A549 (cell line): Measurements from ENCODE around the gene RSPH6A. TPM values are rescaled to one million over a fixed set of nuclear protein-coding genes. Genes with fewer than 3 reads are reported as not detected.

Experiments
- ATAC-seq, 2 experiments: fragments of 200-7000 bp in 1 of 2; fragments of >200 bp in 1 of 2; cut with Nextera tagmentation in 1 of 2; cut with Tn5 transposase in 1 of 2; 3 replicates each; pipeline versions ENCODE4 v1.8.0 to v1.9.1; 2018 to 2020; ENCODE audit warnings: mild to moderate bottlenecking in 1 of 2, moderate library complexity in 1 of 2
- CTCF ChIA-PET: fragments of 300-600 bp; sonication (Branson Sonifier 250); formaldehyde crosslinking; extraction: SDS; loops from one replicate; lab custom pipeline; 2021; ENCODE audit warnings: antibody characterized with exemption, inconsistent platforms; lab: Yijun Ruan, JAX
- POLR2A ChIA-PET: fragments of 350-600 bp; formaldehyde crosslinking; extraction: SDS; loops from one replicate; lab custom pipeline; 2021; ENCODE audit warnings: antibody characterized with exemption, inconsistent platforms; lab: Yijun Ruan, JAX
- DNase-seq, 2 experiments: peaks; one replicate each; pipeline versions ENCODE4 v3.0.0 to v3.0.0-alpha.2; 2011 to 2016; ENCODE audit warnings: low read depth in 1 of 2, low spot score in 1 of 2
- FAIRE-seq: peaks from 2 replicates; lab custom pipeline; 2011; peaks lifted over from hg19 to GRCh38; lab: Jason Lieb, UNC
- H3K27ac ChIP-seq, 2 experiments: fragments of >200 bp; sonication (Bioruptor Twin); formaldehyde crosslinking; 3 replicates each; pipeline ENCODE4 v1.5.1; 2016 to 2017
- H3K4me1 ChIP-seq: fragments of >200 bp; sonication (Bioruptor Twin); formaldehyde crosslinking; 3 replicates; pipeline ENCODE4 v1.6.1; 2016
- H3K4me2 ChIP-seq: fragments of >200 bp; sonication (Bioruptor Twin); formaldehyde crosslinking; 3 replicates; pipeline ENCODE4 v1.6.1; 2016
- H3K4me3 ChIP-seq: fragments of >200 bp; sonication (Bioruptor Twin); formaldehyde crosslinking; 3 replicates; pipeline ENCODE4 v1.5.1; 2016
- H3K9me3 ChIP-seq: fragments of >200 bp; sonication (Bioruptor Twin); formaldehyde crosslinking; 3 replicates; pipeline ENCODE4 v1.6.1; 2016
- ATOH8 ChIP-seq: fragments of 250-450 bp; sonication (Bioruptor Pico); IDR thresholded peaks from 2 replicates; pipeline ENCODE4 v1.5.0; 2020; ENCODE audit warnings: low read depth, mild to moderate bottlenecking, moderate library complexity
- BHLHE40 ChIP-seq: IDR thresholded peaks from 2 replicates; pipeline ENCODE4 v1.6.1; 2012; ENCODE audit warnings: low read depth, low read length, inconsistent platforms
- CBX2 ChIP-seq: fragments of 200-600 bp; sonication (generic); IDR thresholded peaks from 2 replicates; pipeline ENCODE4 v1.6.1; 2016; ENCODE audit warnings: low read depth, mild to moderate bottlenecking, borderline replicate concordance
- CBX8 ChIP-seq: fragments of 200-600 bp; sonication (generic); IDR thresholded peaks from 2 replicates; pipeline ENCODE4 v1.6.1; 2016
- CEBPB ChIP-seq, 2 experiments: fragments of >200 bp in 1 of 2; sonication (Bioruptor Twin) in 1 of 2; formaldehyde crosslinking in 1 of 2; IDR thresholded peaks; 2 replicates each; pipeline ENCODE4 v1.6.1; 2012 to 2016
- CHD4 ChIP-seq: fragments of 200-600 bp; sonication (generic); IDR thresholded peaks from 2 replicates; pipeline ENCODE4 v1.6.1; 2016; ENCODE audit warnings: antibody characterized with exemption, mild to moderate bottlenecking, borderline replicate concordance
- EHMT2 ChIP-seq: fragments of 200-600 bp; sonication (generic); IDR thresholded peaks from 2 replicates; pipeline ENCODE4 v1.6.1; 2016; ENCODE audit warnings: antibody characterized with exemption, low read depth, mild to moderate bottlenecking, moderate library complexity
- EP300 ChIP-seq, 2 experiments: fragments of >200 bp; sonication (Bioruptor Twin); formaldehyde crosslinking; IDR thresholded peaks; 2 replicates in 1 of 2; 3 replicates in 1 of 2; pipeline ENCODE4 v1.6.1; 2016 to 2017
- ESRRA ChIP-seq: fragments of 150-350 bp; IDR thresholded peaks from 2 replicates; pipeline ENCODE4 v1.6.1; 2014; ENCODE audit warnings: mild to moderate bottlenecking, low read length, borderline replicate concordance
- FOSB ChIP-seq: fragments of 250-450 bp; sonication (Bioruptor Pico); IDR thresholded peaks from 2 replicates; pipeline ENCODE4 v1.5.0; 2020; ENCODE audit warnings: mild to moderate bottlenecking, moderate library complexity
- FOSL2 ChIP-seq, 2 experiments: fragments of 450-650 bp in 1 of 2; fragments of >200 bp in 1 of 2; sonication (Bioruptor Twin) in 1 of 2; formaldehyde crosslinking; IDR thresholded peaks; 2 replicates each; pipeline versions ENCODE4 v1.5.0 to v1.6.1; 2016 to 2020; ENCODE audit warnings: mild to moderate bottlenecking in 1 of 2, moderate library complexity in 1 of 2
- FOXS1 ChIP-seq: fragments of 250-450 bp; sonication (Bioruptor Pico); IDR thresholded peaks from 2 replicates; pipeline ENCODE4 v1.5.0; 2020; ENCODE audit warnings: mild to moderate bottlenecking, moderate library complexity
- GATA3 ChIP-seq: IDR thresholded peaks from 2 replicates; pipeline ENCODE4 v1.6.1; 2012; ENCODE audit warnings: borderline replicate concordance
- KDM1A ChIP-seq: fragments of 200-600 bp; sonication (generic); IDR thresholded peaks from 2 replicates; pipeline ENCODE4 v1.6.1; 2016; ENCODE audit warnings: low read depth, mild to moderate bottlenecking
- KDM5A ChIP-seq: fragments of 200-600 bp; sonication (generic); IDR thresholded peaks from 2 replicates; pipeline ENCODE4 v1.6.1; 2016; ENCODE audit warnings: antibody characterized with exemption, mild to moderate bottlenecking
- MAFK ChIP-seq: fragments of 450-650 bp; IDR thresholded peaks from 2 replicates; pipeline ENCODE4 v1.6.1; 2014; ENCODE audit not compliant: partially characterized antibody
- MAZ ChIP-seq: fragments of 150-350 bp; IDR thresholded peaks from 2 replicates; pipeline ENCODE4 v1.6.1; 2014; ENCODE audit warnings: antibody characterized with exemption, low read depth, low read length, borderline replicate concordance
- PHF8 ChIP-seq: fragments of 200-600 bp; sonication (generic); IDR thresholded peaks from 2 replicates; pipeline ENCODE4 v1.6.1; 2016; ENCODE audit warnings: low read depth, mild to moderate bottlenecking, antibody characterized with exemption, moderate library complexity, borderline replicate concordance
- POLR2A ChIP-seq: IDR thresholded peaks from 2 replicates; pipeline ENCODE4 v1.6.1; 2012; ENCODE audit warnings: mild to moderate bottlenecking, low read length
- RAD21 ChIP-seq, 2 experiments: fragments of >200 bp in 1 of 2; sonication (Bioruptor Twin) in 1 of 2; formaldehyde crosslinking in 1 of 2; IDR thresholded peaks in 1 of 2; conservative IDR thresholded peaks in 1 of 2; 2 replicates in 1 of 2; 3 replicates in 1 of 2; pipeline ENCODE4 v1.6.1; 2012 to 2018; ENCODE audit warnings: inconsistent platforms in 1 of 2
- RARB ChIP-seq: fragments of 250-450 bp; sonication (Bioruptor Pico); IDR thresholded peaks from 2 replicates; pipeline ENCODE4 v1.8.0; 2021; ENCODE audit warnings: mild to moderate bottlenecking, moderate library complexity
- RFX5 ChIP-seq: fragments of 450-650 bp; IDR thresholded peaks from 2 replicates; pipeline ENCODE4 v1.7.1; 2014; ENCODE audit warnings: antibody characterized with exemption, mild to moderate bottlenecking, moderate library complexity
- RNF2 ChIP-seq: fragments of 200-600 bp; sonication (generic); IDR thresholded peaks from 2 replicates; pipeline ENCODE4 v1.6.1; 2016; ENCODE audit warnings: low read depth, mild to moderate bottlenecking, antibody characterized with exemption, moderate library complexity, borderline replicate concordance
- SREBF2 ChIP-seq: fragments of 450-650 bp; IDR thresholded peaks from 2 replicates; pipeline ENCODE4 v1.6.1; 2014; ENCODE audit warnings: mild to moderate bottlenecking, moderate library complexity
- TP53 ChIP-seq: fragments of 250-450 bp; sonication (Bioruptor Pico); IDR thresholded peaks from 2 replicates; pipeline ENCODE4 v1.5.0; 2021; ENCODE audit warnings: mild to moderate bottlenecking, moderate library complexity
- ZFP36 ChIP-seq: fragments of 450-650 bp; IDR thresholded peaks from 2 replicates; pipeline ENCODE4 v1.6.1; 2014; ENCODE audit warnings: borderline replicate concordance; ENCODE audit not compliant: partially characterized antibody
- ZNF302 ChIP-seq: fragments of 250-450 bp; sonication (Bioruptor Pico); IDR thresholded peaks from 2 replicates; pipeline ENCODE4 v1.9.0; 2021; ENCODE audit warnings: inconsistent platforms, mild to moderate bottlenecking, moderate library complexity
- ZSCAN20 ChIP-seq: fragments of 250-450 bp; sonication (Bioruptor Pico); IDR thresholded peaks from 2 replicates; pipeline ENCODE4 v1.8.0; 2022; ENCODE audit warnings: mild to moderate bottlenecking, moderate library complexity
- WGBS: methylation state at CpG from one replicate; pipeline ENCODE4 v1.1.6; 2017; ENCODE audit errors: missing lambda C conversion rate; 5-methylcytosine and 5-hydroxymethylcytosine counted together
- polyA plus RNA-seq, 4 experiments: library from polyadenylated mRNA; depleted of rRNA in 3 of 4; stranded (reverse); fragments of >200 nt; fragmentation: RNase III in 1 of 4; extraction: RNeasy Plus Mini Kit Qiagen cat#74134 plus additional on column Dnase treatment in 1 of 4; gene quantifications; 2 replicates in 3 of 4; 3 replicates in 1 of 4; pipeline ENCODE4 v1.2.3, GENCODE V29; 2011 to 2017
- TF ChIP-seq, protein P1 (sequence below): fragments of 150-350 bp; IDR thresholded peaks from 2 replicates; pipeline ENCODE4 v1.6.1; 2014; ENCODE audit warnings: low read depth, mild to moderate bottlenecking, low read length
- TF ChIP-seq, protein P2 (sequence below): fragments of 200-600 bp; sonication (generic); IDR thresholded peaks from 2 replicates; pipeline ENCODE4 v1.6.1; 2016; ENCODE audit warnings: antibody characterized with exemption, mild to moderate bottlenecking, moderate library complexity
- TF ChIP-seq, protein P3 (sequence below): fragments of >200 bp; sonication (Bioruptor Twin); formaldehyde crosslinking; IDR thresholded peaks from 2 replicates; pipeline ENCODE4 v1.6.1; 2016
- TF ChIP-seq, protein P4 (sequence below): fragments of 450-650 bp; IDR thresholded peaks from 2 replicates; pipeline ENCODE4 v1.6.1; 2014; ENCODE audit warnings: antibody characterized with exemption

The RSPH6A gene
- polyA plus RNA-seq, 2 of the 4 experiments (the other 2 are of a cell fraction): not detected

DNA sequence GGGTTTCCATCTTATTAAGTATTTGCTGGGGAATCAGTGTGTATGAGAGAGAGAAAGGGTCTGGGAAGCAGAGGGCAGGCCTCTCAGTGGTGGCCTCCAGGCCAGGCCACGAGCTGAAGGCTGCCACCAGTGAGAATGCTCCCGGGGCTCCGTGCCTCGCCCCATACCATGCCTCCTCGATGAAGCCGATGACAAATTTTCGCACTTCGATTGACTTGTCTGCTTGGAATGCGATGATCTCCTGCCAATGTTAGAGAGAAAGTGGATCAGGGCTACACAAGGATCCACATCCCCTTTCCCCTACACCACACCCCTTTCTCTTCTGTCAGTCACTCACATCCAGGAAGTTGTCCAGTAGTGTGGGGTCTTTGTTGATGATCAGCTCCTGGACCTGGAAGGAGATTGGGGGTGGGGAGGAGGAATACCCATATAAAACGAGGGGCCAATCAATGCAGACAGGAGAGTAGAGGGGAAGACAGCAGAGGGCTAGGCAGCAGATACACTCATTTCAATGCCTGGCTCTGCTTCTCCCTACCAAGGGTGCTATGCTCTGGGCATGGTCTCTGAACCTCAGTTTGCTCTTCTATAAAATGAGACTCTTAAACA is 37.1 kb upstream of the RSPH6A start:
- ChIA-PET CTCF (interaction anchor here (0.5 to 16.0 kb wide), 6 partner anchors 11 to 958 kb away, joined by 3 to 169 read pairs (median 4); partner anchors contain the start of genes FOXA3 and SYMPK), POLR2A (interaction anchor here (1.9 kb wide), 1 partner anchor 11 kb away, joined by 6 read pairs; the partner anchor contains the start of gene SYMPK)
- H3K4me3 ChIP-seq: no peak overlapping the region
- FAIRE-seq: peak; percentile 56
- no peak for DNase-seq
- no peak for TF ChIP-seq POLR2A
- no peak for TF ChIP-seq GATA3
- TF ChIP-seq TP53 (CRISPR knock-in tag): no peak
- TF ChIP-seq ATOH8 (CRISPR knock-in tag): no peak
- no peak for TF ChIP-seq FOSL2 (IDR thresholded peaks at IDR 0.05)
- TF ChIP-seq FOSL2 (CRISPR knock-in tag; IDR thresholded peaks at IDR 0.05): no peak
- TF ChIP-seq SREBF2: no peak
- TF ChIP-seq BHLHE40: no peak
- no peak for TF ChIP-seq PHF8
- TF ChIP-seq ZNF302 (CRISPR knock-in tag): no peak
- TF ChIP-seq, protein P1, sequence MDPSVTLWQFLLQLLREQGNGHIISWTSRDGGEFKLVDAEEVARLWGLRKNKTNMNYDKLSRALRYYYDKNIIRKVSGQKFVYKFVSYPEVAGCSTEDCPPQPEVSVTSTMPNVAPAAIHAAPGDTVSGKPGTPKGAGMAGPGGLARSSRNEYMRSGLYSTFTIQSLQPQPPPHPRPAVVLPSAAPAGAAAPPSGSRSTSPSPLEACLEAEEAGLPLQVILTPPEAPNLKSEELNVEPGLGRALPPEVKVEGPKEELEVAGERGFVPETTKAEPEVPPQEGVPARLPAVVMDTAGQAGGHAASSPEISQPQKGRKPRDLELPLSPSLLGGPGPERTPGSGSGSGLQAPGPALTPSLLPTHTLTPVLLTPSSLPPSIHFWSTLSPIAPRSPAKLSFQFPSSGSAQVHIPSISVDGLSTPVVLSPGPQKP: no peak
- no peak for TF ChIP-seq FOXS1
- no peak for TF ChIP-seq CHD4
- no peak for TF ChIP-seq CEBPB (IDR thresholded peaks at IDR 0.05)
- TF ChIP-seq, protein P2, sequence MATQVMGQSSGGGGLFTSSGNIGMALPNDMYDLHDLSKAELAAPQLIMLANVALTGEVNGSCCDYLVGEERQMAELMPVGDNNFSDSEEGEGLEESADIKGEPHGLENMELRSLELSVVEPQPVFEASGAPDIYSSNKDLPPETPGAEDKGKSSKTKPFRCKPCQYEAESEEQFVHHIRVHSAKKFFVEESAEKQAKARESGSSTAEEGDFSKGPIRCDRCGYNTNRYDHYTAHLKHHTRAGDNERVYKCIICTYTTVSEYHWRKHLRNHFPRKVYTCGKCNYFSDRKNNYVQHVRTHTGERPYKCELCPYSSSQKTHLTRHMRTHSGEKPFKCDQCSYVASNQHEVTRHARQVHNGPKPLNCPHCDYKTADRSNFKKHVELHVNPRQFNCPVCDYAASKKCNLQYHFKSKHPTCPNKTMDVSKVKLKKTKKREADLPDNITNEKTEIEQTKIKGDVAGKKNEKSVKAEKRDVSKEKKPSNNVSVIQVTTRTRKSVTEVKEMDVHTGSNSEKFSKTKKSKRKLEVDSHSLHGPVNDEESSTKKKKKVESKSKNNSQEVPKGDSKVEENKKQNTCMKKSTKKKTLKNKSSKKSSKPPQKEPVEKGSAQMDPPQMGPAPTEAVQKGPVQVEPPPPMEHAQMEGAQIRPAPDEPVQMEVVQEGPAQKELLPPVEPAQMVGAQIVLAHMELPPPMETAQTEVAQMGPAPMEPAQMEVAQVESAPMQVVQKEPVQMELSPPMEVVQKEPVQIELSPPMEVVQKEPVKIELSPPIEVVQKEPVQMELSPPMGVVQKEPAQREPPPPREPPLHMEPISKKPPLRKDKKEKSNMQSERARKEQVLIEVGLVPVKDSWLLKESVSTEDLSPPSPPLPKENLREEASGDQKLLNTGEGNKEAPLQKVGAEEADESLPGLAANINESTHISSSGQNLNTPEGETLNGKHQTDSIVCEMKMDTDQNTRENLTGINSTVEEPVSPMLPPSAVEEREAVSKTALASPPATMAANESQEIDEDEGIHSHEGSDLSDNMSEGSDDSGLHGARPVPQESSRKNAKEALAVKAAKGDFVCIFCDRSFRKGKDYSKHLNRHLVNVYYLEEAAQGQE: no peak
- no peak for TF ChIP-seq MAFK
- TF ChIP-seq ZSCAN20 (CRISPR knock-in tag): no peak
- TF ChIP-seq KDM1A: no peak
- no peaks in the 10 kb centered on the region for H3K4me1 ChIP-seq
- H3K9me3 ChIP-seq: no peaks in the 10 kb centered on the region
- H3K27ac ChIP-seq: no peak overlapping the region
- 84% methylated on average over 10 of the region's 10 CpGs for WGBS
- ATAC-seq: no peak
- H3K4me2 ChIP-seq: no peak overlapping the region

- Histone ChIP-seq H3K4me3 (no peak overlapping the region), H3K4me1 (no peaks in the 10 kb centered on the region), H3K9me3 (no peaks in the 10 kb centered on the region), H3K27ac (no peak overlapping the region)
- no peak for FAIRE-seq
- no peak for TF ChIP-seq EHMT2
- TF ChIP-seq CBX8: no peak
- no peak for TF ChIP-seq EP300 (IDR thresholded peaks at IDR 0.05)
- TF ChIP-seq RNF2: no peak
- no peak for TF ChIP-seq PHF8
- TF ChIP-seq, protein P3, sequence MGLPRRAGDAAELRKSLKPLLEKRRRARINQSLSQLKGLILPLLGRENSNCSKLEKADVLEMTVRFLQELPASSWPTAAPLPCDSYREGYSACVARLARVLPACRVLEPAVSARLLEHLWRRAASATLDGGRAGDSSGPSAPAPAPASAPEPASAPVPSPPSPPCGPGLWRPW: no peak
- no peak for TF ChIP-seq RAD21 (conservative IDR thresholded peaks at IDR 0.05 in 1 of 2, IDR thresholded peaks at IDR 0.05 in 1 of 2)
- no peak for TF ChIP-seq CEBPB (IDR thresholded peaks at IDR 0.05)
- no peak for TF ChIP-seq CBX2
- TF ChIP-seq FOXS1: no peak
- no peak for TF ChIP-seq MAZ
- no peak for TF ChIP-seq ZFP36
- TF ChIP-seq RARB: no peak
- TF ChIP-seq RFX5: no peak
- no peak for TF ChIP-seq BHLHE40
- TF ChIP-seq FOSB (CRISPR knock-in tag): no peak
- TF ChIP-seq KDM5A: no peak
- TF ChIP-seq, protein P4, sequence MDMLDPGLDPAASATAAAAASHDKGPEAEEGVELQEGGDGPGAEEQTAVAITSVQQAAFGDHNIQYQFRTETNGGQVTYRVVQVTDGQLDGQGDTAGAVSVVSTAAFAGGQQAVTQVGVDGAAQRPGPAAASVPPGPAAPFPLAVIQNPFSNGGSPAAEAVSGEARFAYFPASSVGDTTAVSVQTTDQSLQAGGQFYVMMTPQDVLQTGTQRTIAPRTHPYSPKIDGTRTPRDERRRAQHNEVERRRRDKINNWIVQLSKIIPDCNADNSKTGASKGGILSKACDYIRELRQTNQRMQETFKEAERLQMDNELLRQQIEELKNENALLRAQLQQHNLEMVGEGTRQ: no peak
- no peak for TF ChIP-seq ESRRA
- TF ChIP-seq, all 56 proteins: peak for 0
- DNase-seq (peak; percentile 48 to 69), ATAC-seq (peak; percentile 72 to 84)
- ChIA-PET POLR2A (interaction anchor here (1.3 kb wide), 1 partner anchor 14 kb away, joined by 5 read pairs; no protein-coding TSS in a partner anchor), CTCF (interaction anchor here (1.0 to 16.0 kb wide), 8 partner anchors 8 to 35 kb away, joined by 3 to 169 read pairs (median 6); partner anchors contain the start of genes FOXA3 and SYMPK)
- no peak overlapping the region for H3K4me2 ChIP-seq
- 83% methylated on average over 4 of the region's 4 CpGs for WGBS
Observed at GRCh38 chr19:45848922-45849321, 33.8 kb upstream of the RSPH6A start.
